ENCODE results near the gene MARCHF10.
"Not testable (repeated sequence)": the region's sequence is repeated elsewhere in the genome, so short reads cannot be mapped to it uniquely, and the experiment has no call there.

Gene MARCHF10

GRCh38 chr17:62717889-62718288 is 90.2 kb downstream of the MARCHF10 start:
- DNase-seq (ENCODE audit: low read depth): no peak

- no peak for DNase-seq (ENCODE audit: low read depth)
Measured at GRCh38 chr17:62717589-62717855, 90.6 kb downstream of the MARCHF10 start.

GRCh38 chr17:62716834-62717588 is 91.1 kb downstream of the MARCHF10 start:
- no peak for DNase-seq (ENCODE audit: low read depth)

GRCh38 chr17:62715882-62716390 is 92.2 kb downstream of the MARCHF10 start:
- no peak for DNase-seq (ENCODE audit: low read depth)

GRCh38 chr17:62714016-62714777 is 93.9 kb downstream of the MARCHF10 start:
- DNase-seq (ENCODE audit: low read depth): no peak

GRCh38 chr17:62713086-62713881 is 94.8 kb downstream of the MARCHF10 start:
- DNase-seq (ENCODE audit: low read depth): no peak

- DNase-seq (ENCODE audit: low read depth): no peak
Measured at GRCh38 chr17:62712171-62712581, 95.9 kb downstream of the MARCHF10 start.

- no peak for DNase-seq (ENCODE audit: low read depth)
Measured at GRCh38 chr17:62708587-62708986, 99.5 kb downstream of the MARCHF10 start.

- no peak for DNase-seq (ENCODE audit: low read depth)
Measured at GRCh38 chr17:62707425-62707739, 100.7 kb downstream of the MARCHF10 start.

GRCh38 chr17:62706598-62707424 is 101.3 kb downstream of the MARCHF10 start:
- DNase-seq (ENCODE audit: low read depth): no peak

- DNase-seq (ENCODE audit: low read depth): no peak
Measured at GRCh38 chr17:62705778-62706597, 102.1 kb downstream of the MARCHF10 start.

- DNase-seq (ENCODE audit: low read depth): no peak
Measured at GRCh38 chr17:62705156-62705777, 102.8 kb downstream of the MARCHF10 start.

GRCh38 chr17:62704381-62704971 is 103.6 kb downstream of the MARCHF10 start:
- DNase-seq (ENCODE audit: low read depth): no peak

GRCh38 chr17:62703776-62704380 is 104.2 kb downstream of the MARCHF10 start:
- peak; percentile 34 for DNase-seq (ENCODE audit: low read depth)

- DNase-seq (ENCODE audit: low read depth): no peak
Measured at GRCh38 chr17:62703261-62703775, 104.8 kb downstream of the MARCHF10 start.

GRCh38 chr17:62702746-62703260 is 105.3 kb downstream of the MARCHF10 start:
- DNase-seq (ENCODE audit: low read depth): no peak

- DNase-seq (ENCODE audit: low read depth): no peak
Measured at GRCh38 chr17:62701706-62702085, 106.4 kb downstream of the MARCHF10 start.

GRCh38 chr17:62700964-62701705 is 107.0 kb downstream of the MARCHF10 start:
- no peak for DNase-seq (ENCODE audit: low read depth)

GRCh38 chr17:62698459-62698858 is 109.7 kb downstream of the MARCHF10 start:
- not testable (repeated sequence) for DNase-seq (ENCODE audit: low read depth)

Measured in T-helper 22 cell (primary cell).